Placental pericyte (primary cell): ENCODE results near the gene ETV3. TPM values are rescaled to one million over a fixed set of nuclear protein-coding genes. Genes with fewer than 3 reads are reported as not detected.

ENCODE experiments used
- total RNA-seq: library from RNA; depleted of rRNA; stranded (reverse); fragments of >200 nt; gene quantifications from 2 replicates; pipeline ENCODE4 v1.2.3, GENCODE V29; 2012

ETV3 gene
- total RNA-seq: 14.7 and 22.8 TPM in 2 replicates

GRCh38 chr1:157138220-157139051 is at the start of gene ETV3:
Gene ETV3 (minus strand): TSS chr1:157138395. CDS start chr1:157136352, 2,043 bp downstream.

GRCh38 chr1:157099633-157100009 is 38.6 kb downstream of the ETV3 start, which contains the start of gene ETV3L:
Gene ETV3L (minus strand): TSS chr1:157099808. CDS start chr1:157099523, 285 bp downstream.

Other genes with a start within 250 kb of the ETV3 start
- 10.1 and 16.2 TPM in 2 replicates for gene PEAR1, start 244.7 kb downstream of the ETV3 start, total RNA-seq
- gene LRRC71, start 217.8 kb downstream of the ETV3 start, total RNA-seq: 0.14 TPM in 1 of 2 replicates, not detected in the other
- gene ARHGEF11, start 92.7 kb downstream of the ETV3 start, total RNA-seq: 38.1 and 48.1 TPM in 2 replicates
- not detected in 2 replicates for gene ETV3L, start 38.6 kb downstream of the ETV3 start, total RNA-seq